HepG2 (cell line): Measurements from ENCODE around the gene DCAF4. TPM values are rescaled to one million over a fixed set of nuclear protein-coding genes. Genes with fewer than 3 reads are reported as not detected.
A peak's percentile ranks its signal among the peaks of the same experiment; 100 is the strongest.

ENCODE experiments used
- ASH2L ChIP-seq: fragments of 300-600, 200-600 bp; sonication (generic); IDR thresholded peaks from 2 replicates; pipeline ENCODE4 v1.7.0; 2017; ENCODE audit warnings: low read depth, mild to moderate bottlenecking, moderate library complexity, mixed read lengths, low read length; ENCODE audit not compliant: insufficient read length
- GATAD2A ChIP-seq: IDR thresholded peaks from 2 replicates; pipeline ENCODE4 v1.6.1; 2016
- MBNL3 ChIP-seq: fragments of 250-450 bp; sonication (Bioruptor Pico); conservative IDR thresholded peaks from 2 replicates; pipeline ENCODE4 v1.8.0; 2022; ENCODE audit warnings: mild to moderate bottlenecking, inconsistent platforms
- SRY ChIP-seq: sonication (generic); formaldehyde crosslinking; IDR thresholded peaks from 2 replicates; pipeline ENCODE4 v1.8.0; 2022; ENCODE audit warnings: mild to moderate bottlenecking, missing genetic modification reagents
- TAF15 ChIP-seq: fragments of 200-400 bp; formaldehyde crosslinking; IDR thresholded peaks from one replicate; pipeline ENCODE4 v1.6.1; 2018; ENCODE audit warnings: mild to moderate bottlenecking, low read depth, low read length; ENCODE audit not compliant: poor library complexity, severe bottlenecking
- ZNF136 ChIP-seq: sonication (generic); formaldehyde crosslinking; IDR thresholded peaks from 2 replicates; pipeline ENCODE4 v1.8.1; 2022; ENCODE audit warnings: low read depth, mild to moderate bottlenecking, moderate library complexity, missing genetic modification reagents
- ZNF251 ChIP-seq: sonication (generic); formaldehyde crosslinking; IDR thresholded peaks from 2 replicates; pipeline ENCODE4 v1.9.0; 2021; ENCODE audit warnings: mild to moderate bottlenecking, missing genetic modification reagents
- ZNF674 ChIP-seq: sonication (generic); formaldehyde crosslinking; IDR thresholded peaks from 2 replicates; pipeline ENCODE4 v1.5.0; 2020; ENCODE audit warnings: low read depth, mild to moderate bottlenecking, missing genetic modification reagents
- polyA plus RNA-seq, 8 experiments: library from polyadenylated mRNA; depleted of rRNA in 3 of 8; stranded (reverse) in 7 of 8; unstranded in 1 of 8; fragments of >200 nt; fragmentation: Illumina TruSeq in 4 of 8; extraction: Trizol in 4 of 8; gene quantifications; 2 replicates each; pipeline versions ENCODE4 v1.2.1 to v1.2.3, GENCODE V29; 2011 to 2016; ENCODE audit warnings: low read depth in 4 of 8, missing spikeins in 1 of 8, mixed read lengths in 1 of 8; ENCODE audit not compliant: insufficient read depth in 1 of 8
- total RNA-seq, 5 experiments: library from RNA; depleted of rRNA; stranded (reverse); fragments of >200 nt; fragmentation: Illumina TruSeq; extraction: Trizol; gene quantifications; 2 replicates each; pipeline ENCODE4 v1.2.3, GENCODE V29; 2016; ENCODE audit warnings: low read depth in 1 of 5
- TF ChIP-seq, protein P1 (sequence below): sonication (generic); formaldehyde crosslinking; IDR thresholded peaks from 2 replicates; pipeline ENCODE4 v1.4.0; 2020; ENCODE audit warnings: missing genetic modification reagents, borderline replicate concordance
- TF ChIP-seq, protein P2 (sequence below): IDR thresholded peaks from 2 replicates; pipeline ENCODE4 v1.6.1; 2016; ENCODE audit warnings: missing genetic modification reagents, missing compliant biosample characterization
- TF ChIP-seq, protein P3 (sequence below): sonication (generic); formaldehyde crosslinking; conservative IDR thresholded peaks from 2 replicates; pipeline ENCODE4 v1.8.1; 2023; ENCODE audit warnings: missing genetic modification reagents
- TF ChIP-seq, protein P4 (sequence below): sonication (generic); formaldehyde crosslinking; IDR thresholded peaks from 2 replicates; pipeline ENCODE4 v1.4.0; 2020; ENCODE audit warnings: missing genetic modification reagents
- TF ChIP-seq, protein P5 (sequence below): sonication (generic); formaldehyde crosslinking; IDR thresholded peaks from 2 replicates; pipeline ENCODE4 v1.5.0; 2020; ENCODE audit warnings: mild to moderate bottlenecking, missing genetic modification reagents, borderline replicate concordance

DCAF4 gene
- total and polyA plus RNA-seq, 2 of the 13 experiments (the other 11 are each of a cell fraction or from before 2014, with no cell fraction given): 18.8 to 21.1 TPM

DNA sequence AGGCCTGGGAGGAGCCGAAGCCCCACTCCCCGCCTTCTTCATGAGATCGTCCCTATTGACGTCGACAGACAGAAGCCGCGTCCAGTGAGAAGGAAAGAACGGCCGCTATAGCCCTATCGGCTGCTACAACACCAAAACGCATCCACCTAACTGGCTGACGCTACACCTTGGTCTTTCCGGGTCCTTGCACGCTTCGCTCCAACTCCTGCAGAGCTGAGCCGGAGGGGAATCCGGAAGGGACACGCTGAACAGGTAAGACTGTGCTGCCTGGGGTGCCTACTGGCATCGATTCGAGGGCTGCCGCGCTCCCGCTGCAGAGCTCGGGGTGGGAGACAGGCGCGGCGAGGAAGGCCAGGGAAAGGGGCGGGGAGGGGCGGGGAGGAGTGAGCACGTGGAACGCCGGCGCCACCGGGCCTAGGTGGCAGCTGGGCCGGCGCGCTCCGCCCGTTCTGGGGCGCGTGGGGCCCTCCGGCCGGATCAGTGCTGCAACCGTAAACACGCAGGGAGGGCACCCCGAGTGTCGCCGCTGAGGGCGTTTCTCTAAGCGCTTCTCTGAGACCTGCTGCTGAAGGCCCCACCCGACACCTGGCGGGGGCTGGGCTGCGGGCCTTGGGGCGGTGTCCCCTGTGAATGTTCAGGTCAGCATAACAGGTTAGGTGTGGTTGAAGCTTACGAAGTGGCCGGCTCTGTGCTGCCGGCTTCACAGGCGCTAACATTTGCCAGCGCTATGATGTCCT lies at the start of gene DCAF4 (continued):
- TF ChIP-seq TAF15 (peak; percentile 61), GATAD2A (CRISPR knock-in tag) (0 out of 2 replicates have a peak, but pooled peaks have one; percentile 3), ASH2L (peak; percentile 61), SRY (CRISPR knock-in tag) (peak; percentile 42; the same call in 1 of the 2 replicates), ZNF251 (no peak), ZNF136 (CRISPR knock-in tag) (no peak), MBNL3 (CRISPR knock-in tag) (no peak), ZNF674 (CRISPR knock-in tag) (no peak)
- TF ChIP-seq, protein P1, sequence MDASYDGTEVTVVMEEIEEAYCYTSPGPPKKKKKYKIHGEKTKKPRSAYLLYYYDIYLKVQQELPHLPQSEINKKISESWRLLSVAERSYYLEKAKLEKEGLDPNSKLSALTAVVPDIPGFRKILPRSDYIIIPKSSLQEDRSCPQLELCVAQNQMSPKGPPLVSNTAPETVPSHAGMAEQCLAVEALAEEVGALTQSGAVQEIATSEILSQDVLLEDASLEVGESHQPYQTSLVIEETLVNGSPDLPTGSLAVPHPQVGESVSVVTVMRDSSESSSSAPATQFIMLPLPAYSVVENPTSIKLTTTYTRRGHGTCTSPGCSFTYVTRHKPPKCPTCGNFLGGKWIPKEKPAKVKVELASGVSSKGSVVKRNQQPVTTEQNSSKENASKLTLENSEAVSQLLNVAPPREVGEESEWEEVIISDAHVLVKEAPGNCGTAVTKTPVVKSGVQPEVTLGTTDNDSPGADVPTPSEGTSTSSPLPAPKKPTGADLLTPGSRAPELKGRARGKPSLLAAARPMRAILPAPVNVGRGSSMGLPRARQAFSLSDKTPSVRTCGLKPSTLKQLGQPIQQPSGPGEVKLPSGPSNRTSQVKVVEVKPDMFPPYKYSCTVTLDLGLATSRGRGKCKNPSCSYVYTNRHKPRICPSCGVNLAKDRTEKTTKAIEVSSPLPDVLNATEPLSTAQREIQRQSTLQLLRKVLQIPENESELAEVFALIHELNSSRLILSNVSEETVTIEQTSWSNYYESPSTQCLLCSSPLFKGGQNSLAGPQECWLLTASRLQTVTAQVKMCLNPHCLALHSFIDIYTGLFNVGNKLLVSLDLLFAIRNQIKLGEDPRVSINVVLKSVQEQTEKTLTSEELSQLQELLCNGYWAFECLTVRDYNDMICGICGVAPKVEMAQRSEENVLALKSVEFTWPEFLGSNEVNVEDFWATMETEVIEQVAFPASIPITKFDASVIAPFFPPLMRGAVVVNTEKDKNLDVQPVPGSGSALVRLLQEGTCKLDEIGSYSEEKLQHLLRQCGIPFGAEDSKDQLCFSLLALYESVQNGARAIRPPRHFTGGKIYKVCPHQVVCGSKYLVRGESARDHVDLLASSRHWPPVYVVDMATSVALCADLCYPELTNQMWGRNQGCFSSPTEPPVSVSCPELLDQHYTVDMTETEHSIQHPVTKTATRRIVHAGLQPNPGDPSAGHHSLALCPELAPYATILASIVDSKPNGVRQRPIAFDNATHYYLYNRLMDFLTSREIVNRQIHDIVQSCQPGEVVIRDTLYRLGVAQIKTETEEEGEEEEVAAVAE (CRISPR knock-in tag): no peak
- TF ChIP-seq, protein P2, sequence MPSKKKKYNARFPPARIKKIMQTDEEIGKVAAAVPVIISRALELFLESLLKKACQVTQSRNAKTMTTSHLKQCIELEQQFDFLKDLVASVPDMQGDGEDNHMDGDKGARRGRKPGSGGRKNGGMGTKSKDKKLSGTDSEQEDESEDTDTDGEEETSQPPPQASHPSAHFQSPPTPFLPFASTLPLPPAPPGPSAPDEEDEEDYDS (CRISPR knock-in tag): peak; percentile 46
- TF ChIP-seq, protein P3, sequence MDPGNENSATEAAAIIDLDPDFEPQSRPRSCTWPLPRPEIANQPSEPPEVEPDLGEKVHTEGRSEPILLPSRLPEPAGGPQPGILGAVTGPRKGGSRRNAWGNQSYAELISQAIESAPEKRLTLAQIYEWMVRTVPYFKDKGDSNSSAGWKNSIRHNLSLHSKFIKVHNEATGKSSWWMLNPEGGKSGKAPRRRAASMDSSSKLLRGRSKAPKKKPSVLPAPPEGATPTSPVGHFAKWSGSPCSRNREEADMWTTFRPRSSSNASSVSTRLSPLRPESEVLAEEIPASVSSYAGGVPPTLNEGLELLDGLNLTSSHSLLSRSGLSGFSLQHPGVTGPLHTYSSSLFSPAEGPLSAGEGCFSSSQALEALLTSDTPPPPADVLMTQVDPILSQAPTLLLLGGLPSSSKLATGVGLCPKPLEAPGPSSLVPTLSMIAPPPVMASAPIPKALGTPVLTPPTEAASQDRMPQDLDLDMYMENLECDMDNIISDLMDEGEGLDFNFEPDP (CRISPR knock-in tag): no peak
- TF ChIP-seq, protein P4, sequence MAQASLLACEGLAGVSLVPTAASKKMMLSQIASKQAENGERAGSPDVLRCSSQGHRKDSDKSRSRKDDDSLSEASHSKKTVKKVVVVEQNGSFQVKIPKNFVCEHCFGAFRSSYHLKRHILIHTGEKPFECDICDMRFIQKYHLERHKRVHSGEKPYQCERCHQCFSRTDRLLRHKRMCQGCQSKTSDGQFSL (CRISPR knock-in tag): no peak
- TF ChIP-seq, protein P5, sequence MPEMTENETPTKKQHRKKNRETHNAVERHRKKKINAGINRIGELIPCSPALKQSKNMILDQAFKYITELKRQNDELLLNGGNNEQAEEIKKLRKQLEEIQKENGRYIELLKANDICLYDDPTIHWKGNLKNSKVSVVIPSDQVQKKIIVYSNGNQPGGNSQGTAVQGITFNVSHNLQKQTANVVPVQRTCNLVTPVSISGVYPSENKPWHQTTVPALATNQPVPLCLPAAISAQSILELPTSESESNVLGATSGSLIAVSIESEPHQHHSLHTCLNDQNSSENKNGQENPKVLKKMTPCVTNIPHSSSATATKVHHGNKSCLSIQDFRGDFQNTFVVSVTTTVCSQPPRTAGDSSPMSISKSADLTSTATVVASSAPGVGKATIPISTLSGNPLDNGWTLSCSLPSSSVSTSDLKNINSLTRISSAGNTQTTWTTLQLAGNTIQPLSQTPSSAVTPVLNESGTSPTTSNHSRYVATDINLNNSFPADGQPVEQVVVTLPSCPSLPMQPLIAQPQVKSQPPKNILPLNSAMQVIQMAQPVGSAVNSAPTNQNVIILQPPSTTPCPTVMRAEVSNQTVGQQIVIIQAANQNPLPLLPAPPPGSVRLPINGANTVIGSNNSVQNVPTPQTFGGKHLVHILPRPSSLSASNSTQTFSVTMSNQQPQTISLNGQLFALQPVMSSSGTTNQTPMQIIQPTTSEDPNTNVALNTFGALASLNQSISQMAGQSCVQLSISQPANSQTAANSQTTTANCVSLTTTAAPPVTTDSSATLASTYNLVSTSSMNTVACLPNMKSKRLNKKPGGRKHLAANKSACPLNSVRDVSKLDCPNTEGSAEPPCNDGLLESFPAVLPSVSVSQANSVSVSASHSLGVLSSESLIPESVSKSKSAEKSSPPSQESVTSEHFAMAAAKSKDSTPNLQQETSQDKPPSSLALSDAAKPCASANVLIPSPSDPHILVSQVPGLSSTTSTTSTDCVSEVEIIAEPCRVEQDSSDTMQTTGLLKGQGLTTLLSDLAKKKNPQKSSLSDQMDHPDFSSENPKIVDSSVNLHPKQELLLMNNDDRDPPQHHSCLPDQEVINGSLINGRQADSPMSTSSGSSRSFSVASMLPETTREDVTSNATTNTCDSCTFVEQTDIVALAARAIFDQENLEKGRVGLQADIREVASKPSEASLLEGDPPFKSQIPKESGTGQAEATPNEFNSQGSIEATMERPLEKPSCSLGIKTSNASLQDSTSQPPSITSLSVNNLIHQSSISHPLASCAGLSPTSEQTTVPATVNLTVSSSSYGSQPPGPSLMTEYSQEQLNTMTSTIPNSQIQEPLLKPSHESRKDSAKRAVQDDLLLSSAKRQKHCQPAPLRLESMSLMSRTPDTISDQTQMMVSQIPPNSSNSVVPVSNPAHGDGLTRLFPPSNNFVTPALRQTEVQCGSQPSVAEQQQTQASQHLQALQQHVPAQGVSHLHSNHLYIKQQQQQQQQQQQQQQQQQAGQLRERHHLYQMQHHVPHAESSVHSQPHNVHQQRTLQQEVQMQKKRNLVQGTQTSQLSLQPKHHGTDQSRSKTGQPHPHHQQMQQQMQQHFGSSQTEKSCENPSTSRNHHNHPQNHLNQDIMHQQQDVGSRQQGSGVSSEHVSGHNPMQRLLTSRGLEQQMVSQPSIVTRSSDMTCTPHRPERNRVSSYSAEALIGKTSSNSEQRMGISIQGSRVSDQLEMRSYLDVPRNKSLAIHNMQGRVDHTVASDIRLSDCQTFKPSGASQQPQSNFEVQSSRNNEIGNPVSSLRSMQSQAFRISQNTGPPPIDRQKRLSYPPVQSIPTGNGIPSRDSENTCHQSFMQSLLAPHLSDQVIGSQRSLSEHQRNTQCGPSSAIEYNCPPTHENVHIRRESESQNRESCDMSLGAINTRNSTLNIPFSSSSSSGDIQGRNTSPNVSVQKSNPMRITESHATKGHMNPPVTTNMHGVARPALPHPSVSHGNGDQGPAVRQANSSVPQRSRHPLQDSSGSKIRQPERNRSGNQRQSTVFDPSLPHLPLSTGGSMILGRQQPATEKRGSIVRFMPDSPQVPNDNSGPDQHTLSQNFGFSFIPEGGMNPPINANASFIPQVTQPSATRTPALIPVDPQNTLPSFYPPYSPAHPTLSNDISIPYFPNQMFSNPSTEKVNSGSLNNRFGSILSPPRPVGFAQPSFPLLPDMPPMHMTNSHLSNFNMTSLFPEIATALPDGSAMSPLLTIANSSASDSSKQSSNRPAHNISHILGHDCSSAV (CRISPR knock-in tag): no peak
